Activated CD8-positive, alpha-beta memory T cell treated with anti-CD3 and anti-CD28 coated beads, Interleukin-2, amount 50 U/mL, for 24 hours (primary cell): Measurements from ENCODE around the gene FNIP2.
"Not testable (repeated sequence)": the region's sequence is repeated elsewhere in the genome, so short reads cannot be mapped to it uniquely, and the experiment has no call there.

Experiments
- DNase-seq: peaks from one replicate; pipeline ENCODE4 v3.0.0-alpha.2; 2020; ENCODE audit errors: extremely low read depth

The FNIP2 gene

GRCh38 chr4:158768555-158769174, at the start of gene FNIP2:
TSS of gene FNIP2 (plus strand) at chr4:158769026. CDS start at chr4:158769213, 187 bp downstream.
- DNase-seq: no peak

- no peak for DNase-seq
Measured at GRCh38 chr4:158721680-158722079, 47.1 kb upstream of the FNIP2 start.

- no peak for DNase-seq
Measured at GRCh38 chr4:158722291-158722916, 46.4 kb upstream of the FNIP2 start.

- peak; percentile 52 for DNase-seq
Measured at GRCh38 chr4:158722917-158723793, 45.7 kb upstream of the FNIP2 start, which contains the start of gene PPID. TSS of gene PPID (minus strand) at chr4:158723396. CDS start at chr4:158723288, 108 bp downstream.

GRCh38 chr4:158724637-158725036, 44.2 kb upstream of the FNIP2 start:
- no peak for DNase-seq

- DNase-seq: no peak
Measured at GRCh38 chr4:158726633-158727032, 42.2 kb upstream of the FNIP2 start.

- DNase-seq: no peak
Measured at GRCh38 chr4:158728236-158728635, 40.6 kb upstream of the FNIP2 start.

- no peak for DNase-seq
Measured at GRCh38 chr4:158729716-158730559, 38.9 kb upstream of the FNIP2 start.

- DNase-seq: no peak
Measured at GRCh38 chr4:158738866-158739265, 30.0 kb upstream of the FNIP2 start.

- no peak for DNase-seq
Measured at GRCh38 chr4:158739600-158739999, 29.2 kb upstream of the FNIP2 start.

GRCh38 chr4:158741326-158742021, 27.4 kb upstream of the FNIP2 start:
- DNase-seq: no peak

GRCh38 chr4:158746537-158746936, 22.3 kb upstream of the FNIP2 start:
- DNase-seq: not testable (repeated sequence)

GRCh38 chr4:158750379-158750778, 18.4 kb upstream of the FNIP2 start:
- no peak for DNase-seq

GRCh38 chr4:158754385-158755180, 14.2 kb upstream of the FNIP2 start:
- no peak for DNase-seq

GRCh38 chr4:158755819-158756218, 13.0 kb upstream of the FNIP2 start:
- DNase-seq: not testable (repeated sequence)

GRCh38 chr4:158756588-158756987, 12.2 kb upstream of the FNIP2 start:
- DNase-seq: no peak

GRCh38 chr4:158758142-158758541, 10.7 kb upstream of the FNIP2 start:
- DNase-seq: no peak

GRCh38 chr4:158758703-158759102, 10.1 kb upstream of the FNIP2 start:
- DNase-seq: no peak

GRCh38 chr4:158759539-158759938, 9.3 kb upstream of the FNIP2 start:
- not testable (repeated sequence) for DNase-seq

GRCh38 chr4:158760866-158761265, 8.0 kb upstream of the FNIP2 start:
- no peak for DNase-seq
